PC-9 (cell line): ENCODE measurements around the gene PRKCB. TPM values are rescaled to one million over a fixed set of nuclear protein-coding genes. Genes with fewer than 3 reads are reported as not detected.

Source experiments
- BruUV-seq: library from RNA; stranded (reverse); fragments of 400-500 nt; replicated peaks from 2 replicates; lab custom pipeline; 2021; lab: Mats Ljungman, UMichigan
- CTCF ChIA-PET: fragments of 300-600 bp; sonication (Branson Sonifier 250); formaldehyde crosslinking; loops from one replicate; lab custom pipeline; 2022; ENCODE audit warnings: antibody characterized with exemption; lab: Charles Lee
- POLR2A ChIA-PET: fragments of 300-600 bp; sonication (Branson Sonifier 250); formaldehyde crosslinking; loops from one replicate; lab custom pipeline; 2022; ENCODE audit warnings: antibody characterized with exemption; ENCODE audit not compliant: unreplicated experiment; lab: Charles Lee
- DNase-seq, 2 experiments: peaks; one replicate each; pipeline versions ENCODE4 v3.0.0 to v3.0.0-alpha.2; 2015 to 2022; ENCODE audit warnings: mixed read lengths in 1 of 2
- H2AFZ ChIP-seq: fragments of 200-600 bp; sonication (generic); 2 replicates; pipeline ENCODE4 v1.8.1; 2017; ENCODE audit warnings: antibody characterized with exemption
- H3F3A ChIP-seq: fragments of 200-600 bp; sonication (generic); 2 replicates; pipeline ENCODE4 v1.8.1; 2017; ENCODE audit warnings: antibody characterized with exemption, mild to moderate bottlenecking, low read depth; ENCODE audit not compliant: insufficient read depth
- H3K27ac ChIP-seq: fragments of 200-600 bp; sonication (generic); 2 replicates; pipeline ENCODE4 v1.6.1; 2016; ENCODE audit warnings: mixed run types
- H3K27me3 ChIP-seq: fragments of 200-600 bp; sonication (generic); 2 replicates; pipeline ENCODE4 v1.6.1; 2016; ENCODE audit warnings: low read depth, mixed run types; ENCODE audit not compliant: insufficient read depth
- H3K36me3 ChIP-seq: fragments of 200-600 bp; sonication (generic); 2 replicates; pipeline ENCODE4 v1.6.1; 2016; ENCODE audit warnings: low read depth, mixed run types
- H3K4me1 ChIP-seq: fragments of 200-600 bp; sonication (generic); replicated peaks from 2 replicates; pipeline ENCODE4 v1.6.1; 2016; ENCODE audit warnings: mixed run types; ENCODE audit not compliant: insufficient read depth
- H3K4me2 ChIP-seq: fragments of 200-600 bp; sonication (generic); 2 replicates; pipeline ENCODE4 v1.6.1; 2017; ENCODE audit warnings: mixed run types
- H3K4me3 ChIP-seq: fragments of 200-600 bp; sonication (generic); 2 replicates; pipeline ENCODE4 v1.6.1; 2016; ENCODE audit warnings: mixed run types
- H3K79me2 ChIP-seq: fragments of 200-600 bp; sonication (generic); 2 replicates; pipeline ENCODE4 v1.6.1; 2017; ENCODE audit warnings: low read depth, mixed run types
- H3K9me2 ChIP-seq: fragments of 200-600 bp; sonication (generic); 2 replicates; pipeline ENCODE4 v1.8.1; 2017; ENCODE audit warnings: mild to moderate bottlenecking; ENCODE audit not compliant: insufficient read depth
- H3K9me3 ChIP-seq: fragments of 200-600 bp; sonication (generic); 2 replicates; pipeline ENCODE4 v1.8.1; 2016; ENCODE audit warnings: low read depth; ENCODE audit not compliant: insufficient read depth
- H4K20me1 ChIP-seq: fragments of 200-600 bp; sonication (generic); 2 replicates; pipeline ENCODE4 v1.8.1; 2017; ENCODE audit not compliant: insufficient read depth
- CTCF ChIP-seq: fragments of 200-600 bp; sonication (generic); conservative IDR thresholded peaks from 2 replicates; pipeline ENCODE4 v1.6.1; 2017; ENCODE audit warnings: mixed run types, antibody characterized with exemption, mild to moderate bottlenecking, moderate library complexity
- EZH2 ChIP-seq: fragments of 200-600 bp; sonication (generic); IDR thresholded peaks from 2 replicates; pipeline ENCODE4 v1.8.0; 2017; ENCODE audit warnings: antibody characterized with exemption, low read depth
- intact Hi-C: fragments of 100-400 bp; cut with micrococcal nuclease; formaldehyde crosslinking; loops from one replicate; pipeline ENCODE4 v1.10.0; 2022; ENCODE audit not compliant: unreplicated experiment
- total RNA-seq: library from RNA; stranded (reverse); gene quantifications from 2 replicates; pipeline ENCODE4 v1.2.3, GENCODE V29; 2021

The PRKCB gene
- total RNA-seq, 1 experiment from 2014 or later = not detected

- Histone ChIP-seq H3F3A (no peaks in the 10 kb centered on the region), H3K9me3 (no peaks in the 10 kb centered on the region), H3K27me3 (peaks cover 41% of the 10 kb centered on the region), H4K20me1 (no peaks in the 10 kb centered on the region; the same call in 1 of the 2 replicates), H3K79me2 (no peaks in the 10 kb centered on the region), H3K4me1 (no peaks in the 10 kb centered on the region), H3K4me2 (no peak overlapping the region), H3K4me3 (no peak overlapping the region), H3K9me2 (no peaks in the 10 kb centered on the region), H3K36me3 (no peaks in the 10 kb centered on the region), H3K27ac (no peak overlapping the region), H2AFZ (no peak overlapping the region)
- DNase-seq = no peak
- ChIA-PET POLR2A (no interaction called here), CTCF (no interaction called here)
- intact Hi-C loops = no loop called here
- no TSS peak for BruUV-seq
- TF ChIP-seq EZH2 (no peak), CTCF (no peak)
Measured at GRCh38 chr16:23948949-23949411, 113.2 kb downstream of the PRKCB start.

- Histone ChIP-seq H3K4me3 (no peak overlapping the region), H2AFZ (no peak overlapping the region), H3F3A (no peaks in the 10 kb centered on the region), H3K9me2 (no peaks in the 10 kb centered on the region), H3K27me3 (peaks cover 49% of the 10 kb centered on the region), H3K27ac (no peak overlapping the region), H3K79me2 (no peaks in the 10 kb centered on the region), H3K36me3 (no peaks in the 10 kb centered on the region), H3K4me1 (no peaks in the 10 kb centered on the region), H3K4me2 (no peak overlapping the region), H3K9me3 (no peaks in the 10 kb centered on the region), H4K20me1 (no peaks in the 10 kb centered on the region; the same call in 1 of the 2 replicates)
- TF ChIP-seq EZH2 (no peak), CTCF (no peak)
- intact Hi-C loops = no loop called here
- no TSS peak for BruUV-seq
- no peak for DNase-seq
- CTCF ChIA-PET = no interaction called here
- POLR2A ChIA-PET = no interaction called here
Measured at GRCh38 chr16:23949630-23950290, 114.0 kb downstream of the PRKCB start.

GRCh38 chr16:23950291-23950894 lies 114.6 kb downstream of the PRKCB start:
- BruUV-seq = no TSS peak
- POLR2A ChIA-PET = no interaction called here
- intact Hi-C loops = no loop called here

More at GRCh38 chr16:23950291-23950894, 114.6 kb downstream of the PRKCB start:
- H3K4me2 ChIP-seq = no peak overlapping the region
- no peaks in the 10 kb centered on the region for H3K36me3 ChIP-seq
- no peak for DNase-seq
- peaks cover 51% of the 10 kb centered on the region for H3K27me3 ChIP-seq
- no peaks in the 10 kb centered on the region for H3K79me2 ChIP-seq
- CTCF ChIA-PET = no interaction called here
- H3K27ac ChIP-seq = no peak overlapping the region
- no peak overlapping the region for H2AFZ ChIP-seq
- no peaks in the 10 kb centered on the region for H3F3A ChIP-seq
- TF ChIP-seq EZH2 = no peak
- no peak for TF ChIP-seq CTCF
- H3K9me2 ChIP-seq = no peaks in the 10 kb centered on the region
- no peaks in the 10 kb centered on the region; the same call in 1 of the 2 replicates for H4K20me1 ChIP-seq
- H3K4me3 ChIP-seq = no peak overlapping the region
- H3K4me1 ChIP-seq = no peaks in the 10 kb centered on the region
- no peaks in the 10 kb centered on the region for H3K9me3 ChIP-seq
